GM21390 (cell line): Measurements from ENCODE around the gene TGFBR2.

Source experiments
- ATAC-seq: cut with Tn5 transposase; IDR thresholded peaks from one replicate; pipeline ENCODE4 v1.9.1; 2021; ENCODE audit not compliant: unreplicated experiment

Gene TGFBR2

GRCh38 chr3:30671527-30672286, 65.3 kb downstream of the TGFBR2 start:
- ATAC-seq: no peak

DNA sequence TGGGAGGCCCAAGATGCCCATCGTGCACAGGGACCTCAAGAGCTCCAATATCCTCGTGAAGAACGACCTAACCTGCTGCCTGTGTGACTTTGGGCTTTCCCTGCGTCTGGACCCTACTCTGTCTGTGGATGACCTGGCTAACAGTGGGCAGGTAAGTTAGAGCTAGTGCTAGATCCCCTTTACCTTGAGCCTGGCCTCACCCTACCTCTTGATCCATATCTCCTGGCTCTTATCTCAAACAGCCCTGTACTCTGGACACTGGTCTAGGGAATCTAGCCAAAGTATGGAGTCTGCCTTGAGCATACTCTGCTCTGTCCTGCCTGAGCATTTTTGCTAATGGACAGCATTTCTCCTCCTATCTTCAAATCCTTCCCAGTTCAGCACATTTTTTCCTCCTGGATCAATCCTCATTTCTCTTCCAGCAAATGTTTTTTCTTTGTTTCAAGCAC, 65.9 kb downstream of the TGFBR2 start:
- ATAC-seq: no peak

- no peak for ATAC-seq
These were observed 66.6 kb downstream of the TGFBR2 start for GRCh38 chr3:30672959-30673358.

DNA sequence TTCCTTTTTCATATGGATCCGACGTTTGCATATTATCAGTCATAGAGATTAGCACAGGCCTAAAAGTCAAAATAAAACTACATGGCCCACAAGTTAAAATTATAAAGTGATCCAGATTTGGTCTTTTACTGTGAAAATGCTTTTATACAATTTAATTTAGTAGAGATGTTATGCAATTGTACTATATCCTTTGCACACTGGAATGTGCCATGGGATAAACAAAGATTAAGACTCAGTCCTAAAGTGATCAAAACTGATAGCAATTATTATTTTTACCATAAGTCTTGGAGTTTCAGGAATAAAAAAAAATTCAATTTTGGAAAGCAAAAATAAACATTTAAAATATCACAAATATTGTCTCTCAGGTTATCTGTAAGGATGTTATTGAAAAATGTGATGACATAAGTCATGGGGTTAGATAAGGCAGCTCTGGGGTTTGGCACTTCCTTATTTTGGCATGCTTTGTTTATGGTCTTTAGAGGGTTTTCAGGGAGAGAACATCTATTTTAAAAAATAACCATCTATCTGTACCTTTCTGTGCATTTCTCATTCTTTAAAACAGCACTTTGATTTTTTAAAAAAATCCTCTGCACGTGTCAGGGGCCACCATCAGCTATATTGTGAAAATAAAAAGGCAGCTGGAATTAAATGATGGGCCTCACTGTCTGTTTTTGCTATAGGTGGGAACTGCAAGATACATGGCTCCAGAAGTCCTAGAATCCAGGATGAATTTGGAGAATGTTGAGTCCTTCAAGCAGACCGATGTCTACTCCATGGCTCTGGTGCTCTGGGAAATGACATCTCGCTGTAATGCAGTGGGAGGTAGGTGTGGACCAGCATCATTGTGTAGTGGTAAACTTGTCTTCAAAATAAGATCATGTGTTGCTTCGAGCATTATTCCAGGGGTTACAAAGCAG, 67.3 kb downstream of the TGFBR2 start:
- no peak for ATAC-seq

- ATAC-seq: no peak
These were observed 68.6 kb downstream of the TGFBR2 start for GRCh38 chr3:30675006-30675405.

DNA sequence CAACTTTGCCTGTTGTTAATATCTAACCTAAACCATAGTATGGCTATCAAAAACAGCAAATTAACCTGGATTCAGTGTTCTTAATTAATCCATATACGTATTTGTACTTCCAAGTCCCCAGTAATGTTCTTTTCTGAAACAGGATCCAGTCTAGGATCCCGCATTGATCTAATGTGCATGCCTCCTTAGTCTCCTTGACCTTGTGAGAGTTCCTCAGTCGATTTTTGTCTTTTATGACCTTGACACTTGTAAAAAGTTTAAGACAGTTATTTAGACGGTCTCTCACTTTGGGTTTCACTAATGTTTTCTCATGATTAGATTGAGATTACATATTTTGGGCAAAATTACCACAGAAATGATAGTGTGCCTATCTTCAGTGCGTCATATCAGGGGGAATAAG, 69.4 kb downstream of the TGFBR2 start:
- no peak for ATAC-seq

DNA sequence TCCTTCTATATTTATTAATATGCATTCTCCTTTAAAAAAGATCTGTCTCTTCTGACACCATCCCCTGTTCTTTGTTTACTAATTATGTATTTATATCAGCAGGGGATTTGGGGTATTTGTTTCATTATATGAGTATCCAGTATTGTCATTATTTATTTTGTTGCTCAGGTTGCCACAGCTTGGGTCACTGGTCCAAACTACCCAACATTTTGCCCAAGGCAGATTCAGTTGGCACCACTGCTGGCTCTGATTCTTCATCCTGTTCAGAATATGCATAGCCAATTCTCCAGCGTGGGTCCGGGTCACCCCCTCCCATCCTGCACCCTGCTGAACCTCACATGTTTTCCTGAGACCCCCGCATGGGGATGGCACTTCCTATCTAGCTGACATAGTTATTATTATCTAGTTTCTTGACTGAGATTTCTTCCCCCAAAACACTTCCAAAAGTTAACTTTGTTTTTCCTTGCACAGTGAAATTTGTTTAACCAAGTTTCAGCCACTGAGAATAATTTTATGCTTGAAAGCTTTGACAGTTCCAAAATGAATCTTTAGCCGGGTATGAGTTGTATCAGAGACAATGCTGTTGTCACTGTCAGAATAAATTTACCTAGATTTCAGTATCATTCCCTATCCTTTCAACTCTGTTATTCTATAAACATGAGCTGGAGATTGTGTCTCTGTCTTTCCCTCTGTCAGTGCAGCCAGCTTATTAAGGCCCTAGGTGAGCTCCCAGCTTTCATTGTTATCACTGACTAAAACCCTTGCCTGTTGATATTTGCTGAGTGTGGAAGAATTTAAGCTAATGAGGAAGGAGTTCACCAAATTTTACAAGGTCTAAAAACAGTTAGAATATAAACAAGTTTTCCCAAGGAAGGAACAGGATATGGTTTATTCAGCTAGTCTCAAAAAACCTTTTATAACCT, 70.3 kb downstream of the TGFBR2 start:
- ATAC-seq: no peak

DNA sequence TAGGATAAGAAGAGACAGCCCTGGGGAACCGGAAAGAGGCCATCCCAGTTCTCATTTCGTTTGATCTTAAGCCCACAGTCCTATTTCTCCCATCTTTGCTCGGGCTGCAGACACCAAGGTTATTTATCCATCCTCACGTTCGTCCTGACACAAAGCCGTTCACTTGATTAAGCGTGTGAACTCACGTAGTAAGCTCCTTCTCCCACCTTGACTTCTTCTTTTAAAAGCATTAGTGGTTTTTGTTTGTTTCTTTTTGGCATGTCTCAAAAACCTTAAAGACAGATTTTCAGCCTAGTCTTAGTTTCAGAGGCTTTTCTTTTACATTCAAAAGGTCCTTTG, 70.9 kb downstream of the TGFBR2 start:
- ATAC-seq: no peak

GRCh38 chr3:30679045-30679444, 72.6 kb downstream of the TGFBR2 start:
- ATAC-seq: no peak

DNA sequence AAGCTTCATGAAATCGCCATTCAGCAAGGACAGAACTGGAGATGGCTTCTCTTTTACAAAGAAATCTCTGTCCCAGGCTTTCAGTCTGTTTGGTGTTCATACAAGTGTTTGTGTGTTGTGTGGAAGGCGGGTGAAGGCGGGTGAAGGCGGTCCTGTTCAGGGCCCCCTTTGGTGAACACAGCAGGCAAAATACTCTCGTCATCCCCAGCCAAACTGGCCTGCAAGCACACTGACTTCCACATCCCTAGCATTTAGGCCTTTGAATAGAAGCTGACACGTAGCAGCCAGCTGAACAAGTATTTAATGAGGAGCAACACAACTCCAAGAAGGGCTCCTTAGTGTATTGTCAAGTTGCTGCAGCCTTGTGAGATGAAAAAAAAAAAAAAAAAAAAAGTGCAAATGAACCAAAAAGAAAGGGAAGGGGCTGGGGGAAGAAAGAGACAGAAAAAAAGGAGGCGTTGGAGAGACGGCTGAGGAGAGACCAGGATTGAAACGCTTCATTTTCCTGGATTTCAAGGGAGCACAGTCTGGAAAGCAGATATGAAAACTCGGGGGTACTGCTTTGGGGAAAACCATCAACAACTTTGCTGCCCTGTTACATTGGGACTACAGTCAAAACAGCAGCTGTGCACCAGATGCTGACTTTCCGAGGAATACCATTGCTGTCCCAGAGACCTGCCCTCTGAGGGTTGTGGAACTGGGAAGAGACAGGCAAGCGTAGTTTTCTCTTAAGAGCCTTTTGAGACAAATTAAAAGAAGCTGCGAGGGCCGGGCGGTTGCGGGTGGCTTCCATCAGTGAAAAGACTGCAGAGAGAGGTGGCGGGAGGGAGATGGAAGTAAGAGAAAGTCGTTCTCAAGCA, 74.6 kb downstream of the TGFBR2 start:
- no peak for ATAC-seq

DNA sequence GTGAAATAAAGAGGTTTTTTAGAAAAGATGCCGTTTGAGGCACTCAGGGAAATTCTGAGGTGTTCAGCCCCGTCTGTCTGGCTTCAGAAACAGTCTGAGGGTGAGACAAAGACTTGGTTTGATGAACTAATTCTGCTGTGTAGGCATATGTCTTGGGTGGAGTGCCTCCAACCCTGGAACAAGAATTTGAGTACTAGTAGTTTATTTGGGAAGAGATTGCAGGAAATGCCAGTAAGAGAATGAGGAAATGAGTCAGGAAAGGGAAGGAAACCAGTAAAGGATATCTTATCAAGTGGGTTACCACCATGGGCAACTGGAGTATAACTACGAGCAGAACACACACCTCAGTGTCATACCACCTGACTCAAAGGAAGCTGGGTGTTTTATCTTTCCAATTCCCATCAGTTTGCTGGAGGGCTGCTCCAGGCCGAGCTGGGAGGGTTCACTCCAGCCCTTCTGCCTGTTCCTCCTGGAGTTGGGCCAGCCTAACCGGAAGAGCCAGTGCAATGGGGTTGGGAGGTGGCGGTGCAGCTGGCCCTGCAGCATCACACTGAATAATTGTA, 75.3 kb downstream of the TGFBR2 start:
- ATAC-seq: no peak

DNA sequence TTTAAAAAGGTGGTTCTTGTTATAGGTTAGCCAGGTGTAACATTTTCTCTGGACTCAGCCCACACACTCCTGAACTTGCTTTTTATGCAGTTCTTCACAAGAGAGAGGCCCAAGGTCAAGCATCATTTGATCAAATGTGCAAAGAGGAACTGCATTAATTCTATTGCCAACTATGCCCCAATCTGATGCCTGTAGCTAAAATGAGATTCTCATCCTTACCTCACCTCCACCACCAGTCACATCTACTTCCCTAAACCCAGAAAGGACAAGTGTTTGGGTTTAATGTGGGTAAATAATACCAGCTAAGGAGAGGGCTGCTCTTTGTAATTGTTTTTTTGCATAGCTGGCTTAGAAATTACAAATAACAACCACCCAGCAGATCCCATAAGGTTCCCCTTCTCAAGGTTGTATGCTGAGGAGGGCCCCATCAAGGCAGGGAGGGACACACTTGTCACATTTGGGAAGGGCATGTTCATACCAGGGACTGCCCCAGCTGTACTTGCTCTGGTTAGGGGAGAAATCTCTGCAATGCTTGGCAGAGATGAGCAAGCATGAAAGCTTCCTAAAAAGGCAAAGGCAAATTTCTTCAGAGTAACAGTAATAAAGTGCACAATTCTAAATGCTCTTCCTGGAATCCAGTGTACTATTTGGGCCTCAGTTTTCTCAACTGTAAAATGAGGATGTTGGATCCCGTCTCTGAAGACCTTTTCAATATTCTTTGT, 76.2 kb downstream of the TGFBR2 start:
- ATAC-seq: no peak

GRCh38 chr3:30683769-30684168, 77.4 kb downstream of the TGFBR2 start:
- ATAC-seq: no peak

GRCh38 chr3:30684356-30684755, 78.0 kb downstream of the TGFBR2 start:
- no peak for ATAC-seq

DNA sequence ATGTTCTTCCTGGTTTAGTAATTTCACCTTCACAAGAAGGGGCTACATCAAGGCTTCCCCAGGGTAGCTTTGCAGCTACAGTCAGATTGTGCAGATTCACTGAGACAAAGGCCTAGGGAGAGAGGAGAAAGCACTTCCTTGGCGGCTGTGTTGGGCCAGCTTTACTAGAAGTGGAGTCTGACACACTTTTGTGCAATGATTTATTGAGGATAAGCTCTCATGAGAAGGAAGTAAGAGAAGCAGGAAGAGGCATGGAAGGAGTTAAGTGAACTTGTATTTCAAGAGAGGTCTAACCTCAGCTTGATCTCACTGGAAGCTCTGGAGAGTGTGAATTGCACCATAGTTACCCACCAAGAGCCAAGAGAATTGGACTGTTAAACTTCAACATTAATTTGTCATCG, 78.9 kb downstream of the TGFBR2 start:
- ATAC-seq: no peak

GRCh38 chr3:30686176-30686575, 79.8 kb downstream of the TGFBR2 start:
- ATAC-seq: no peak

GRCh38 chr3:30686799-30687198, 80.4 kb downstream of the TGFBR2 start:
- no peak for ATAC-seq

DNA sequence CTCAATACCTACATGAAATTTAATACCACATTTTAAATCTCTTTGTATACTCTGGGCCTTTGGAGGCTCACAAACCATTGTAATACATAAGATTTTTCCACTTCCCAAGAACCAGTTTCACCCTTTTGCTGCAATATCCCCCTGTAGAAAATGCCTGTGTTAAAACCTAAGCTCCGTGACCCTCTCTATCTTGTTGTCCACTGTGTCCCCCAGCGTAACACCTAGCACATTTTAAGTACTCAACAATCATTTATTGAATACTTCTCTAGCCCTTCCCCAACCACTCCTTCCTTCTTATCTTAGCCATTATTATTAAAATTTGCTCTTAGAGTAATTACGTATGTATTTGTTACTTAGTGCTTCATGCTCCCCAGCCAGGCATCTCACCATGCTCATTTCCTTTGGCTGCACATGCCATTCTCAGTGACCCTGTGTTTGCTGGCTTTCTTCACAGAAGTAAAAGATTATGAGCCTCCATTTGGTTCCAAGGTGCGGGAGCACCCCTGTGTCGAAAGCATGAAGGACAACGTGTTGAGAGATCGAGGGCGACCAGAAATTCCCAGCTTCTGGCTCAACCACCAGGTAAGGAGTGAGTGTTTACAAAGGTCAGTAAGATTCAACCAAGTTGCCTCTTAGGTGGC, 81.6 kb downstream of the TGFBR2 start:
- no peak for ATAC-seq
